Stomach (tissue), 4 donors: ENCODE results near the gene POLR3GL.
A peak's percentile ranks its signal among the peaks of the same experiment; 100 is the strongest.
"Not testable (repeated sequence)": the region's sequence is repeated elsewhere in the genome, so short reads cannot be mapped to it uniquely, and the experiment has no call there.

ENCODE experiments used
- POLR2AphosphoS5 ChIP-seq, 3 donors: sonication (generic); formaldehyde crosslinking; IDR thresholded peaks; one replicate each; pipeline ENCODE4 v1.6.1; 2016; ENCODE audit warnings: antibody characterized with exemption in 3 of 3
- TF ChIP-seq, protein P1 (sequence below), 7 experiments: fragments of 450-650 bp in 4 of 7; fragments of 200-600 bp in 3 of 7; sonication (generic) in 3 of 7; IDR thresholded peaks; one replicate each; pipeline ENCODE4 v1.5.1; 2016 to 2019; ENCODE audit warnings: antibody characterized with exemption in 7 of 7, control low read depth in 2 of 7, mild to moderate bottlenecking in 1 of 7

DNA sequence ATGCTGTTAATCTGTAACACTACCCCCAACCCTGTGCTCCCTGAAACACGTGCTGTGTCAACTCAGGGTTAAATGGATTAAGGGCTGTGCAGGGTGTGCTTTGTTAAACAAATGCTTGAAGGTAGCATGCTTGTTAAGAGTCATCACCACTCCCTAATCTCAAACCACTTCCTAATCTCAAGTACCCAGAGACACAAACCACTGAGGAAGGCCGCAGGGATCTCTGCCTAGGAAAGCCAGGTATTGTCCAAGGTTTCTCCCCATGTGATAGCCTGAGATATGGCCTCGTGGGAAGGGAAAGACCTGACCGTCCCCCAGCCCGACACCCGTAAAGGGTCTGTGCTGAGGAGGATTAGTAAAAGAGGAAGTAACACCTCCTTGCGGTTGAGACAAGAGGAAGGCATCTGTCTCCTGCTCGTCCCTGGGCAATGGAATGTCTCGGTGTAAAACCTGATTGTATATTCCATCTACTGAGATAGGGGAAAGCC is 31.9 kb upstream of the POLR3GL start:
- TF ChIP-seq, protein P1, sequence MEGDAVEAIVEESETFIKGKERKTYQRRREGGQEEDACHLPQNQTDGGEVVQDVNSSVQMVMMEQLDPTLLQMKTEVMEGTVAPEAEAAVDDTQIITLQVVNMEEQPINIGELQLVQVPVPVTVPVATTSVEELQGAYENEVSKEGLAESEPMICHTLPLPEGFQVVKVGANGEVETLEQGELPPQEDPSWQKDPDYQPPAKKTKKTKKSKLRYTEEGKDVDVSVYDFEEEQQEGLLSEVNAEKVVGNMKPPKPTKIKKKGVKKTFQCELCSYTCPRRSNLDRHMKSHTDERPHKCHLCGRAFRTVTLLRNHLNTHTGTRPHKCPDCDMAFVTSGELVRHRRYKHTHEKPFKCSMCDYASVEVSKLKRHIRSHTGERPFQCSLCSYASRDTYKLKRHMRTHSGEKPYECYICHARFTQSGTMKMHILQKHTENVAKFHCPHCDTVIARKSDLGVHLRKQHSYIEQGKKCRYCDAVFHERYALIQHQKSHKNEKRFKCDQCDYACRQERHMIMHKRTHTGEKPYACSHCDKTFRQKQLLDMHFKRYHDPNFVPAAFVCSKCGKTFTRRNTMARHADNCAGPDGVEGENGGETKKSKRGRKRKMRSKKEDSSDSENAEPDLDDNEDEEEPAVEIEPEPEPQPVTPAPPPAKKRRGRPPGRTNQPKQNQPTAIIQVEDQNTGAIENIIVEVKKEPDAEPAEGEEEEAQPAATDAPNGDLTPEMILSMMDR (IDR thresholded peaks at IDR 0.05), result not testable (repeated sequence)
- TF ChIP-seq POLR2AphosphoS5 (IDR thresholded peaks at IDR 0.05), result peak in 2 of 3 donors; percentile 16 to 41
